Limb (tissue), 2 donors: ENCODE measurements around the gene CFHR5.
"Not testable (repeated sequence)": the region's sequence is repeated elsewhere in the genome, so short reads cannot be mapped to it uniquely, and the experiment has no call there.

Experiments used
- DNase-seq, 2 donors: peaks; one replicate each; pipeline ENCODE4 v3.0.0-alpha.2; 2016; ENCODE audit errors: extremely low spot score in 2 of 2

CFHR5 gene

GRCh38 chr1:196977278-196977677 is at the start of gene CFHR5:
Gene CFHR5, plus strand, starts transcription at chr1:196977556. Its CDS starts 109 bp downstream, at chr1:196977665.
- DNase-seq: no peak

GRCh38 chr1:196932853-196933252 is 44.5 kb upstream of the CFHR5 start:
- DNase-seq: not testable (repeated sequence)

- no peak for DNase-seq
Measured at GRCh38 chr1:196933531-196934189, 43.7 kb upstream of the CFHR5 start.

- not testable (repeated sequence) for DNase-seq
Measured at GRCh38 chr1:196941474-196941873, 35.9 kb upstream of the CFHR5 start.

- not testable (repeated sequence) for DNase-seq
Measured at GRCh38 chr1:196943568-196943967, 33.8 kb upstream of the CFHR5 start, which contains the start of gene CFHR2. Gene CFHR2, plus strand, starts transcription at chr1:196943738. Its CDS starts 143 bp downstream, at chr1:196943881.

GRCh38 chr1:196951711-196952394 is 25.5 kb upstream of the CFHR5 start:
- no peak for DNase-seq

GRCh38 chr1:196954778-196955177 is 22.6 kb upstream of the CFHR5 start:
- no peak for DNase-seq

- no peak for DNase-seq
Measured at GRCh38 chr1:196955926-196956325, 21.4 kb upstream of the CFHR5 start.

GRCh38 chr1:196960854-196961253 is 16.5 kb upstream of the CFHR5 start:
- DNase-seq: no peak

- no peak for DNase-seq
Measured at GRCh38 chr1:196970182-196970581, 7.2 kb upstream of the CFHR5 start.

- DNase-seq: no peak
Measured at GRCh38 chr1:196976278-196976677, 1.1 kb upstream of the CFHR5 start.

GRCh38 chr1:196980859-196981258 is 3.5 kb downstream of the CFHR5 start:
- DNase-seq: no peak

GRCh38 chr1:196982247-196982646 is 4.9 kb downstream of the CFHR5 start:
- not testable (repeated sequence) for DNase-seq

GRCh38 chr1:196991919-196992651 is 14.7 kb downstream of the CFHR5 start:
- not testable (repeated sequence) for DNase-seq

GRCh38 chr1:196993916-196994315 is 16.6 kb downstream of the CFHR5 start:
- no peak for DNase-seq

- no peak for DNase-seq
Measured at GRCh38 chr1:196997423-196997822, 20.1 kb downstream of the CFHR5 start.

- no peak for DNase-seq
Measured at GRCh38 chr1:197001828-197002227, 24.5 kb downstream of the CFHR5 start.

- DNase-seq: no peak
Measured at GRCh38 chr1:197003132-197003531, 25.8 kb downstream of the CFHR5 start.

- DNase-seq: no peak
Measured at GRCh38 chr1:197008861-197009260, 31.5 kb downstream of the CFHR5 start.

GRCh38 chr1:197011614-197012013 is 34.3 kb downstream of the CFHR5 start:
- DNase-seq: no peak

- DNase-seq: no peak
Measured at GRCh38 chr1:197013234-197013633, 35.9 kb downstream of the CFHR5 start.

GRCh38 chr1:197016751-197017150 is 39.4 kb downstream of the CFHR5 start:
- no peak for DNase-seq
